ENCODE data around the gene HTR2B. TPM values are rescaled to one million over a fixed set of nuclear protein-coding genes. Genes with fewer than 3 reads are reported as not detected.
A peak's percentile ranks its signal among the peaks of the same experiment; 100 is the strongest.
"Not testable (repeated sequence)": the region's sequence is repeated elsewhere in the genome, so short reads cannot be mapped to it uniquely, and the experiment has no call there.

The HTR2B gene
- polyA plus RNA-seq, 4 donors, result 0.64 to 0.98 TPM; not detected in 2

DNA sequence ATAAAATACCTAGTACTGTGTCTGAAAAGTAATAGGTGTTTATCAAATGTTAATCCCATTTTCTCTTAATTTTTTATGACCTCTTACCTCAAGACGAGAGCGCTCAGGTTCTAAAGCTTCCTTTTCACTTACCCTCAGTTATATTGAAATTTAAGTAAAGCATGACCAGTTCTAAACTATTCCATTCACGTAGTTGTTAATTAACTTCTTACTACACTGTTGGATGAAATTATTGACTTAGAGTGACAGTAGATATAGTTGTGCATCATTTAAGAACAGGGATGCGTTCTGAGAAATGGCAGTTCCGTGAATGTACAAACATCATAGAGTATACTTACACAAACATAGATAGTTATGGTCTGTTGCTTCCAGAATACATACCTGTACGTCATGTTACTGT, 20.1 kb upstream of the HTR2B start:
- Histone ChIP-seq H3K4me3 (ENCODE audit: low read depth in 1 of 3, low read length in 3 of 3) (no peak overlapping the region), H3K27me3 (ENCODE audit: control insufficient read depth in 3 of 3, insufficient read depth in 3 of 3, low read length in 3 of 3) (no peaks in the 10 kb centered on the region), H3K27ac (ENCODE audit: low read depth in 1 of 3, low read length in 2 of 3) (no peak overlapping the region), H3K36me3 (ENCODE audit: control insufficient read depth in 3 of 3, insufficient read depth in 2 of 3, low read depth in 1 of 3, low read length in 3 of 3) (peaks cover 4 to 26% (median 7%) of the 10 kb centered on the region in 3 donors), H3K9me3 (ENCODE audit: control insufficient read depth in 2 of 2, insufficient read depth in 1 of 2, low read depth in 1 of 2, low read length in 1 of 2) (no peaks in the 10 kb centered on the region), H3K4me1 (ENCODE audit: control insufficient read depth in 3 of 3, insufficient read depth in 2 of 3, low read depth in 1 of 3, low read length in 2 of 3) (no peaks in the 10 kb centered on the region)
- WGBS, 3 donors, result 97 to 98% (median 97%) methylated on average over 6 of the region's 6 CpGs
- DNase-seq (no peak), FAIRE-seq (no peak)

DNA sequence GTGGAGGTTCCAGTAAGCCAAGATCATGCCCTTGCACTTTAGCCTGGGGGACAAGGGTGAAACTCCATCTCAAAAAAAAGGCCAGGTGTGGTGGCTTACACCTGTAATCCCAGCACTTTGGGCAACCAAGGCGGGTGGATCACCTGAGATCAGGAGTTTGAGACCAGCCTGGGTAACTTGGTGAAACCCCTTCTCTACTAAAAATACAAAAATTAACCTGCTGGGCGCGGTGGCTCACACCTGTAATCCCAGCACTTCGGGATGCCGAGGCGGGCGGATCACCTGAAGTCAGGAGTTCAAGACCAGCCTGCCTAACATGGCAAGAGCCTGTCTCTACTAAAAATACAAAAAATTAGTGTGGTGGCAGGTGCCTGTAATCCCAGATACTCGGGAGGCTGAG, 16.0 kb upstream of the HTR2B start:
- WGBS, 3 donors, result 95 to 99% (median 97%) methylated on average over 7 to 8 of the region's 8 CpGs
- not testable (repeated sequence) for H3K9me3 ChIP-seq (ENCODE audit: control insufficient read depth in 2 of 2, insufficient read depth in 1 of 2, low read depth in 1 of 2, low read length in 1 of 2); FAIRE-seq; H3K27ac ChIP-seq (ENCODE audit: low read depth in 1 of 3, low read length in 2 of 3); H3K27me3 ChIP-seq (ENCODE audit: control insufficient read depth in 3 of 3, insufficient read depth in 3 of 3, low read length in 3 of 3); DNase-seq; H3K4me3 ChIP-seq (ENCODE audit: low read depth in 1 of 3, low read length in 3 of 3); H3K4me1 ChIP-seq (ENCODE audit: control insufficient read depth in 3 of 3, insufficient read depth in 2 of 3, low read depth in 1 of 3, low read length in 2 of 3)
- peaks cover 0 to 24% (median 4%) of the 10 kb centered on the region in 3 donors for H3K36me3 ChIP-seq (ENCODE audit: control insufficient read depth in 3 of 3, insufficient read depth in 2 of 3, low read depth in 1 of 3, low read length in 3 of 3)

DNA sequence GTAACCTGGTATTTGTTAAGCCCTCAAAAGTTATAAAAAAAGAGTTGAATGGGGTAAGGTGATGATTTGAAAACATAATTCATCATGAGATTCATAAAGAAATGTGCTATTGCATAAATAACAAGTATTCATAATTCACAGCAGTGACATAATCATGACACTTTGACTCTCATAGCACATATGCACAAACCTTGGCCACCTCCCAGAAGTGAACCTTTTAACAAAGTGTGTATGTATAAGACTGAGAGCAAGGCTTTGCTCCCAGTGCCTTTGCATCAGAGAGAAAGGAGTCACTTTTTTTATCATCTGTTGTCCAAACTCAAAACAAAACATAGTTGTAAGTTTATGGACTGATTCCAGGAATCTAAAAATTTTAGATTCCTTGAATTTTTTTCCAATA, 15.0 kb upstream of the HTR2B start:
- Histone ChIP-seq H3K4me3 (ENCODE audit: low read depth in 1 of 3, low read length in 3 of 3) (no peak overlapping the region), H3K27ac (ENCODE audit: low read depth in 1 of 3, low read length in 2 of 3) (no peak overlapping the region), H3K9me3 (ENCODE audit: control insufficient read depth in 2 of 2, insufficient read depth in 1 of 2, low read depth in 1 of 2, low read length in 1 of 2) (no peaks in the 10 kb centered on the region), H3K36me3 (ENCODE audit: control insufficient read depth in 3 of 3, insufficient read depth in 2 of 3, low read depth in 1 of 3, low read length in 3 of 3) (peaks cover 0 to 24% (median 4%) of the 10 kb centered on the region in 3 donors), H3K4me1 (ENCODE audit: control insufficient read depth in 3 of 3, insufficient read depth in 2 of 3, low read depth in 1 of 3, low read length in 2 of 3) (no peaks in the 10 kb centered on the region), H3K27me3 (ENCODE audit: control insufficient read depth in 3 of 3, insufficient read depth in 3 of 3, low read length in 3 of 3) (no peaks in the 10 kb centered on the region)
- no peak for DNase-seq
- FAIRE-seq, result no peak

DNA sequence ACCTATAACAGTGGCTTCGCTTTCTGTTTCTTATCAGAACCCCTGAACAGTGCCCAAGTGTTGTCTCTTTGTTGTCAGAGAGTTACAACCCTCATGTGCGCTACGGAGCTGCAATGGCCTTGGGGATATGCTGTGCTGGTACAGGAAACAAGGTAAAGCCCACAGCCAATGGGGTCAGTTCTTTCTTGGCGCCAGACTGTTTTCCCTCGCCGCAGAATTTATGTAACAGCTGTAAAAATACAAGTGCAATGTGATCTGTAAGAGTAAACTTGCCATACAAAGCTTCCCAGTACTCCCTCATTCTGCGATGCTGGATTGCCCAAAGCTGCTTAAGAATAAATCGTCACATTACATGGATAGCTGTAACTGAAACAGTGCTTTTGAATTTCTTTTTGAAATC, 13.9 kb upstream of the HTR2B start:
- H3K9me3 ChIP-seq (ENCODE audit: control insufficient read depth in 2 of 2, insufficient read depth in 1 of 2, low read depth in 1 of 2, low read length in 1 of 2), result no peaks in the 10 kb centered on the region
- H3K27me3 ChIP-seq (ENCODE audit: control insufficient read depth in 3 of 3, insufficient read depth in 3 of 3, low read length in 3 of 3), result no peaks in the 10 kb centered on the region
- DNase-seq (peak in 1 of 2 donors; percentile 50), FAIRE-seq (no peak)
- H3K4me3 ChIP-seq (ENCODE audit: low read depth in 1 of 3, low read length in 3 of 3), result no peak overlapping the region
- no peak overlapping the region for H3K27ac ChIP-seq (ENCODE audit: low read depth in 1 of 3, low read length in 2 of 3)
- no peaks in the 10 kb centered on the region for H3K4me1 ChIP-seq (ENCODE audit: control insufficient read depth in 3 of 3, insufficient read depth in 2 of 3, low read depth in 1 of 3, low read length in 2 of 3)
- 78 to 98% (median 95%) methylated on average over 8 of the region's 8 CpGs for WGBS, 3 donors
- H3K36me3 ChIP-seq (ENCODE audit: control insufficient read depth in 3 of 3, insufficient read depth in 2 of 3, low read depth in 1 of 3, low read length in 3 of 3), result peaks cover 0 to 18% (median 4%) of the 10 kb centered on the region in 3 donors

DNA sequence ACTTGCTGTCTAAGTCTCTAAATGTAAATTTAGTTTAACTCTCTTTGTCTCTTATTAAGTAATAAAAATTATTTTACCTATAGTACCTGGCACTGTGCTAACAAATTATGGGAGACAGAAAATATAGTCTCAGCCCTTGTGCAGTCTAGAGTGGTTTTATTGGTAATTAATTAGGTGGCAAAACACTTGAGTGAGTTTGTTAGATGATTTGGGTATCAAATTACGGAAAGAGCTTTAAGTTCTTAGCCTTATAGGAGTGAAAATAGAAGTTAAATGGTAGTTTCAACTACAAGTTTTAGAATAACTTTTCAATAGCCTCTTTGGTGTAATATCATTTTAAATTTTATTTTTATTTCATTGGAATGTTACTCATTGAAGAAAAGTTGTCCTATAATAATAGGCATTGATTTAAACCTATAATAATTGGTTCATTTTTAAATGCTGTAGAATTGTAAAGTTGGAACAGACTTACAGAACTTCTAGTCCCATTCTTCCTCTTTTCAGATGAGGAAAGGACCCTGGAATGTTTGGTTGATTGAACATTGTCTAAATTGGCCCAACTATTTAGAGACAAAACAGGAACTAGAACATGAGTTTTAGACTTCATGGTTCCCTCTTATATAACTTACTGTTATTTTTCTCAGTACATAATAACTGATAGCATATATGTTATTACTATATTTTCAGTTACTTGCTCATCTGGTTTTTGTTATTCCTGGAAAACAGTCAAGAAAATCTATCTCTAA, 10.2 kb upstream of the HTR2B start:
- DNase-seq (no peak), FAIRE-seq (peak; percentile 39)
- H3K36me3 ChIP-seq (ENCODE audit: control insufficient read depth in 3 of 3, insufficient read depth in 2 of 3, low read depth in 1 of 3, low read length in 3 of 3), result peaks cover 0 to 8% (median 4%) of the 10 kb centered on the region in 3 donors
- H3K27ac ChIP-seq (ENCODE audit: low read depth in 1 of 3, low read length in 2 of 3), result no peak overlapping the region
- 97 to 100% (median 99%) methylated on average over 1 of the region's 1 CpG for WGBS, 3 donors
- no peaks in the 10 kb centered on the region for H3K27me3 ChIP-seq (ENCODE audit: control insufficient read depth in 3 of 3, insufficient read depth in 3 of 3, low read length in 3 of 3)
- no peaks in the 10 kb centered on the region for H3K9me3 ChIP-seq (ENCODE audit: control insufficient read depth in 2 of 2, insufficient read depth in 1 of 2, low read depth in 1 of 2, low read length in 1 of 2)
- no peaks in the 10 kb centered on the region for H3K4me1 ChIP-seq (ENCODE audit: control insufficient read depth in 3 of 3, insufficient read depth in 2 of 3, low read depth in 1 of 3, low read length in 2 of 3)
- no peak overlapping the region for H3K4me3 ChIP-seq (ENCODE audit: low read depth in 1 of 3, low read length in 3 of 3)

DNA sequence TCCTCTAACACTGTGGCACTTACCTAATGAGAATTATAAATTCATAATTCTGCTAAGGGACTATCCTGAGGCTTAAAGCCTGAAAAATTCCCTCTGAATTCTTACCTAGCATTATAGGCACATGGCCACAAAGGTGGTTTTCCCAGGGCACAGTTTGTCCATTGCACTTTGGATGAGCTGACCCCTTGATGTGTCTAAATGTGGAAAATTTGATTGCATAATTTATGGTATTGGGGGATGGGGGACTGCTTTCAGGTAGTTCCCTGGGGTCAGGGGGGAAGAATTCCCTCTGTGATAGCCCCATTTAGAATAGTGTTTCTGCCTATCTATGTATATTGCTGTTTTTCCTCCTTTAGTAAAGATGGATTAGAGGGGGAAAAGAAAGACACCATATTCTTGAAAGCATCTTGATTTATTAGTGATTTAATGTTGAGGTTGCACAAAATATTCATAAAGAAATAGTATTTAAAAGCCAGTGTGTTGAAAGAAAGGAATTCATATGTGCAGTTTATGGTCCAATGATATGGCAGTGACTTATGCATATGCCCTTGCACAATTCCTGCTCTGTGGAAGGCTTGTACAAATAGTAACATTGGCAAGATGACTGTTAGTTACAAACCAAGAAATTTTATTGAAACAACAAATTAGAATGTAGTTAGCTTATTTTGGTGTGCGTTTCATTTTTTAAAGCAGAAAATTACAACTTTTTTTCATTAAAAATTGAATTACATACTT, 8.7 kb upstream of the HTR2B start:
- H3K27me3 ChIP-seq (ENCODE audit: control insufficient read depth in 3 of 3, insufficient read depth in 3 of 3, low read length in 3 of 3), result no peaks in the 10 kb centered on the region
- DNase-seq, result no peak

DNA sequence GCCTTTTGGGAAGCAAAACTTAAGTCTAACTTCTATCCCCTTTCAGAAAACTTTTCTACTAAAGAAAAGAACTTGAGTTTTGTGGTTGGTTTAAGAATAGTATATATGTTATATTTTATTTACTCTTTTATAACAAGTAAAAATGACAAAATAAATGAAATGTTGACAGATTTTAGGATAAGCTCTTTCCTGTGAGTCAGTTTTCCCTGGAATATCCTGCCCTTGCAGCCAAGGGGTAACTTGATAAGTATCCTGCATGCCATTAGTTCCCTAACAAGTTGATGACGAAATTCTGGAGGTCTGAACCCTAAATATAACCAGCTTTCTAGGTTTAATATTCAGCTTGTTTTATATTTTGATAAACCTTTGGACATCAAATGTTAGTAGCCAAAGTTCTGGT, 7.3 kb upstream of the HTR2B start:
- DNase-seq, result no peak
- no peak overlapping the region for H3K27ac ChIP-seq (ENCODE audit: low read depth in 1 of 3, low read length in 2 of 3)

More for the DNA sequence above, 8.7 kb upstream of the HTR2B start:
- Histone ChIP-seq H3K4me3 (ENCODE audit: low read depth in 1 of 3, low read length in 3 of 3) (no peak overlapping the region), H3K27ac (ENCODE audit: low read depth in 1 of 3, low read length in 2 of 3) (no peak overlapping the region), H3K9me3 (ENCODE audit: control insufficient read depth in 2 of 2, insufficient read depth in 1 of 2, low read depth in 1 of 2, low read length in 1 of 2) (no peaks in the 10 kb centered on the region), H3K36me3 (ENCODE audit: control insufficient read depth in 3 of 3, insufficient read depth in 2 of 3, low read depth in 1 of 3, low read length in 3 of 3) (peaks cover 0 to 2% (median 1%) of the 10 kb centered on the region in 3 donors), H3K4me1 (ENCODE audit: control insufficient read depth in 3 of 3, insufficient read depth in 2 of 3, low read depth in 1 of 3, low read length in 2 of 3) (no peaks in the 10 kb centered on the region)
- FAIRE-seq, result no peak
- WGBS, 3 donors, result 97 to 100% (median 100%) methylated on average over 1 of the region's 1 CpG

DNA sequence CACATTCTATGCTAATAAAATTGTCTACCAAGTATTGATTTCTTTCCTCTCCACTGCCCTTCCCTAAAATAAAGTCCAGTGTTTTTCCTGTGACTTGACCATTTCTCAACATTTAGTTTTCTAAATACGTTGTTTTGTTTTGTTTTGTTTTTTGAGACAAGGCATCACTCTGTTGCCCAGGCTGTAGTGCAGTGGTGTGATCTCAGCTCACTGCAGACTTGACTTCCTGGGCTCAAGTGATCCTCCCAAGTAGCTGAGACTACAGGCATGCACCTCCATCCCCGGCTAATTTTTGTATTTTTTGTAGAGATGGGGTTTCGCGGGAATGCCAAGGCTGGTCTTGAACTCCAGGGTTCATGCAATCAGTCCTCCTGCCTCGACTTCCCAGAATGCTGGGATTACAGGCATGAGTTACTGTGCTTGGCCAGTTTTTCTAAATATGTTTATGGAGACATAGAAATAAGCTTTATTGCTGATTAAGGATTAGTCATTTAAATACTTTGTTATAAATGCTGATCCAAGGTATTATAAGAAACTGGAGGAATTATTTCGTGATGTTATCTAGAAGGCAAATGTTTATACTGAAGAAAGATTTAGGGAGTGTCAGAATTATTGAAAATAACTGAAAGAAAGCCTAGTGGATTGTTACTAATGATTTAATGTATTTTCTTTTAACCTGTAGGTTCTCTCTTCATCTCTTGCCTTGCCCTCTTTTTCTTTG, 5.7 kb upstream of the HTR2B start:
- DNase-seq (no peak), FAIRE-seq (no peak)
- peaks cover 0 to under 1% (median 0%) of the 10 kb centered on the region in 3 donors for H3K4me1 ChIP-seq (ENCODE audit: control insufficient read depth in 3 of 3, insufficient read depth in 2 of 3, low read depth in 1 of 3, low read length in 2 of 3)
- no peaks in the 10 kb centered on the region for H3K9me3 ChIP-seq (ENCODE audit: control insufficient read depth in 2 of 2, insufficient read depth in 1 of 2, low read depth in 1 of 2, low read length in 1 of 2)
- no peaks in the 10 kb centered on the region for H3K27me3 ChIP-seq (ENCODE audit: control insufficient read depth in 3 of 3, insufficient read depth in 3 of 3, low read length in 3 of 3)
- no peak overlapping the region for H3K27ac ChIP-seq (ENCODE audit: low read depth in 1 of 3, low read length in 2 of 3)
- WGBS, 3 donors, result 82 to 90% (median 88%) methylated on average over 6 of the region's 6 CpGs
- H3K4me3 ChIP-seq (ENCODE audit: low read depth in 1 of 3, low read length in 3 of 3), result no peak overlapping the region
- H3K36me3 ChIP-seq (ENCODE audit: control insufficient read depth in 3 of 3, insufficient read depth in 2 of 3, low read depth in 1 of 3, low read length in 3 of 3), result no peaks in the 10 kb centered on the region

More for the DNA sequence above, 7.3 kb upstream of the HTR2B start:
- no peaks in the 10 kb centered on the region for H3K4me1 ChIP-seq (ENCODE audit: control insufficient read depth in 3 of 3, insufficient read depth in 2 of 3, low read depth in 1 of 3, low read length in 2 of 3)
- peaks cover 0 to 2% (median 0%) of the 10 kb centered on the region in 3 donors for H3K36me3 ChIP-seq (ENCODE audit: control insufficient read depth in 3 of 3, insufficient read depth in 2 of 3, low read depth in 1 of 3, low read length in 3 of 3)
- no peak overlapping the region for H3K4me3 ChIP-seq (ENCODE audit: low read depth in 1 of 3, low read length in 3 of 3)
- no peak for FAIRE-seq
- H3K9me3 ChIP-seq (ENCODE audit: control insufficient read depth in 2 of 2, insufficient read depth in 1 of 2, low read depth in 1 of 2, low read length in 1 of 2), result no peaks in the 10 kb centered on the region
- no peaks in the 10 kb centered on the region for H3K27me3 ChIP-seq (ENCODE audit: control insufficient read depth in 3 of 3, insufficient read depth in 3 of 3, low read length in 3 of 3)
- WGBS, 3 donors, result 83 to 97% (median 90%) methylated on average over 1 of the region's 1 CpG

All from small intestine (tissue), 7 donors.